HAP-1 (cell line): ENCODE results near the gene FCHO1.
A peak's percentile ranks its signal among the peaks of the same experiment; 100 is the strongest.

Experiments used
- DNase-seq, 2 experiments: peaks; one replicate each; pipeline ENCODE4 v3.0.0-alpha.2; 2016 to 2020; ENCODE audit warnings: low spot score in 2 of 2
- H3K27me3 ChIP-seq: fragments of 250-450 bp; sonication (Bioruptor Pico); 2 replicates; pipeline ENCODE4 v1.5.1; 2020; ENCODE audit warnings: low read depth, mild to moderate bottlenecking, moderate library complexity
- H3K36me3 ChIP-seq: fragments of 250-450 bp; sonication (Bioruptor Pico); replicated peaks from 2 replicates; pipeline ENCODE4 v1.5.1; 2020; ENCODE audit warnings: mild to moderate bottlenecking
- H3K4me1 ChIP-seq: fragments of 250-450 bp; sonication (Bioruptor Pico); 2 replicates; pipeline ENCODE4 v1.5.1; 2020; ENCODE audit warnings: mild to moderate bottlenecking
- H3K4me3 ChIP-seq: fragments of 250-450 bp; sonication (Bioruptor Pico); 2 replicates; pipeline ENCODE4 v1.5.1; 2020; ENCODE audit warnings: mild to moderate bottlenecking, moderate library complexity
- H3K9me3 ChIP-seq: fragments of 250-450 bp; sonication (Bioruptor Pico); 2 replicates; pipeline ENCODE4 v1.5.1; 2020; ENCODE audit warnings: mild to moderate bottlenecking, moderate library complexity
- in situ Hi-C: fragments of 300-500 bp; cut with MboI; formaldehyde crosslinking; loops from 3 replicates; pipeline ENCODE4 v1.14.3; 2020; ENCODE audit warnings: low sequenced_read_pairs, inconsistent platforms, mixed read lengths

FCHO1 gene

GRCh38 chr19:17751103-17751911, at the start of gene FCHO1:
Gene FCHO1, plus strand, starts transcription at chr19:17751477. Its CDS starts 3,688 bp downstream, at chr19:17755165.
- Histone ChIP-seq H3K4me1 (no peaks in the 10 kb centered on the region), H3K27me3 (no peaks in the 10 kb centered on the region), H3K4me3 (no peak within 1 kb of the TSS), H3K9me3 (no peaks in the 10 kb centered on the region), H3K36me3 (no peaks in the 10 kb centered on the region)
- DNase-seq = no peak
- in situ Hi-C loops = no loop called here

DNA sequence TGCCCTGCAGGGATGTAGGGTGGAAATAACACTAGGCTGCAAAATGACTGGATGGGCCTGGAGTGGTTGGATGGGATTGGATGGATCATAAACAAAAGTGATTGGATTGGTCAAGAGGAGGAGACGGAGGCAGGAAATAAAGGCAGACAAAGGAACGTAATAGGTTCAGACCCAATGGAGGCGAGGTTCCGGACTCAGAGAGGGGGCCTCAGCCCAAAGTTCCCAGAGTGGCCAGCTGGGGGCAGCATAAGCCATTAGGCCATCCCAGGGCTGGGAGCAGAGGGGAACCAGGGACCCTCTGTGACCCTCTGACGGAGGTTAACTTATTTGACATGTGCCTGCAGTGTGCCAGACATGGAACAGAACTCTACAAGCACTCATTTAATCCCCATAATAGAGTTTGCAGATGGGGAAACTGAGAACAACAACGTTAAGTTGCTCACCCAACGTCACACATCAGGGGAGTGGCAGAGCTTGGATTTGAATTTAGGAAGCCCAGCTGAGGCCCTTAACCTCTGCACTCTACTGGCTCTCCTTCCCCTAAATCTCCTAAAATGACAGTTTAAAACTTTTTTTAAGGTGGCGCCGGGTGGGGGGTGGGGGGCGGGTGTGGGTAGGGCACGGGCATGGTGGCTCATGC, 47.3 kb upstream of the FCHO1 start:
- no peaks in the 10 kb centered on the region for H3K36me3 ChIP-seq
- H3K9me3 ChIP-seq = no peaks in the 10 kb centered on the region
- DNase-seq = peak in 1 of 2 experiments; percentile 81
- peaks cover 4% of the 10 kb centered on the region for H3K27me3 ChIP-seq
- no peaks in the 10 kb centered on the region for H3K4me1 ChIP-seq
- in situ Hi-C loops = no loop called here
- H3K4me3 ChIP-seq = no peak overlapping the region

- Histone ChIP-seq H3K4me3 (no peak overlapping the region), H3K36me3 (no peaks in the 10 kb centered on the region), H3K27me3 (no peaks in the 10 kb centered on the region), H3K4me1 (no peaks in the 10 kb centered on the region), H3K9me3 (no peaks in the 10 kb centered on the region)
- in situ Hi-C loops = no loop called here
- DNase-seq = peak; percentile 32 to 77
Measured at GRCh38 chr19:17706750-17707181, 44.5 kb upstream of the FCHO1 start.

GRCh38 chr19:17711851-17712250, 39.4 kb upstream of the FCHO1 start:
- no peak overlapping the region for H3K4me3 ChIP-seq
- H3K36me3 ChIP-seq = no peaks in the 10 kb centered on the region
- no peaks in the 10 kb centered on the region for H3K9me3 ChIP-seq
- H3K4me1 ChIP-seq = no peaks in the 10 kb centered on the region
- DNase-seq = no peak
- in situ Hi-C loops = no loop called here
- no peaks in the 10 kb centered on the region for H3K27me3 ChIP-seq

- Histone ChIP-seq H3K9me3 (0 out of 2 replicates have a peak, but pooled peaks cover 2% of the 10 kb centered on the region), H3K27me3 (peaks cover 2% of the 10 kb centered on the region; the same call in 1 of the 2 replicates), H3K4me1 (peaks cover 9% of the 10 kb centered on the region), H3K36me3 (peaks cover 6% of the 10 kb centered on the region), H3K4me3 (no peak overlapping the region)
- in situ Hi-C loops = no loop called here
- DNase-seq = no peak
Measured at GRCh38 chr19:17716309-17716929, 34.9 kb upstream of the FCHO1 start.

DNA sequence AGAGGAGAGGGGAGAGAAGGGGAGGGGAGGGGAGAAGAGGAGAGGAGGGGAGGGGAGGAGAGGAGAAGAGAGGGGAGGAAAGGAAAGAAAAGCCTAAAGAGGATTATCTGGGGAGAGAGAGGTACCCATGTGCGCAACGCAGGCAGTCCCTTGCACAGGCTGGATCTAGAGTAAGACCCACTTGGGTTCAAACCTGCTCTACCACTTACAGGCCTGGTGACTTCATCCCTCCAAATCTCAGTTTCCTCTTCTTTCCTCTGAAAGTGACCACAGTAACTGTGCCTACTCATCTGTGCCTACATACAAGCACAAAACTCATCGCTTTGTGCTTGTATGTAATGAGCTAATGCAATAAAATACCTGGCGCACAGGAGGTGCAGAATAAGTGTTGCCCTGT, 32.7 kb upstream of the FCHO1 start:
- in situ Hi-C loops = no loop called here
- Histone ChIP-seq H3K4me3 (peak overlapping the region; percentile 79), H3K4me1 (peaks cover 9% of the 10 kb centered on the region), H3K9me3 (0 out of 2 replicates have a peak, but pooled peaks cover 2% of the 10 kb centered on the region), H3K27me3 (peaks cover 2% of the 10 kb centered on the region; the same call in 1 of the 2 replicates), H3K36me3 (peaks cover 9% of the 10 kb centered on the region)
- DNase-seq = no peak

- DNase-seq = peak; percentile 67 to 92
- H3K36me3 ChIP-seq = peaks cover 13% of the 10 kb centered on the region
- in situ Hi-C loops = no loop called here
- 0 out of 2 replicates have a peak, but pooled peaks cover 2% of the 10 kb centered on the region for H3K9me3 ChIP-seq
- peaks cover 9% of the 10 kb centered on the region for H3K4me1 ChIP-seq
- peak within 1 kb of the TSS; percentile 79 for H3K4me3 ChIP-seq
- peaks cover 2% of the 10 kb centered on the region; the same call in 1 of the 2 replicates for H3K27me3 ChIP-seq
Measured at GRCh38 chr19:17718947-17719711, 32.1 kb upstream of the FCHO1 start, which contains the start of gene MAP1S. Gene MAP1S, plus strand, starts transcription at chr19:17719480. Its CDS starts 23 bp downstream, at chr19:17719503.

GRCh38 chr19:17719730-17720400, 31.4 kb upstream of the FCHO1 start:
- Histone ChIP-seq H3K27me3 (peaks cover 2% of the 10 kb centered on the region; the same call in 1 of the 2 replicates), H3K36me3 (peaks cover 19% of the 10 kb centered on the region), H3K4me3 (peak overlapping the region; percentile 79), H3K9me3 (0 out of 2 replicates have a peak, but pooled peaks cover 2% of the 10 kb centered on the region), H3K4me1 (peaks cover 9% of the 10 kb centered on the region)
- no peak for DNase-seq
- in situ Hi-C loops = no loop called here

DNA sequence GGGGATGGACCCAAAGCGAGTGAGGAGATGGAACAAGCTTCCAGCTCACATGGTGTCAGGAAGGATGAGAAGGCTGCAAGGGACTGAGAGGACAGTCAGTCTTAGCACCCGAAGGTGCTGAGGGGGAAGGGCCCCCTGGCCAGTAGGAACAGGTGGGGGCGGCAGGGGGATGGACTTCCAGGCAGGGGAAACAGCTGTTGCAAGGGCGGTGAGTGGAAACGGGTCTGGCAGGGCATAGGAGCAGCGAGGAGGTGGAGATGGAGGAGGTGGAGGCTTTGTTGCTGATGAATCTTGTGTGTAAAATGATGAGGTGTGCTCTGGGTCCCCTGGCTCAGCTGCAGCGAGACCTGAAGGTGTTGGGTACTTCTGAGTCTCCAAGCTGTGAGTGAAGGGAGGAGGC, 30.8 kb upstream of the FCHO1 start:
- H3K4me1 ChIP-seq = peaks cover 9% of the 10 kb centered on the region
- H3K27me3 ChIP-seq = peaks cover 2% of the 10 kb centered on the region; the same call in 1 of the 2 replicates
- peaks cover 24% of the 10 kb centered on the region for H3K36me3 ChIP-seq
- peak overlapping the region; percentile 79 for H3K4me3 ChIP-seq
- in situ Hi-C loops = no loop called here
- 0 out of 2 replicates have a peak, but pooled peaks cover 2% of the 10 kb centered on the region for H3K9me3 ChIP-seq
- DNase-seq = no peak

GRCh38 chr19:17721111-17721628, 30.1 kb upstream of the FCHO1 start:
- H3K36me3 ChIP-seq = peaks cover 32% of the 10 kb centered on the region
- H3K4me3 ChIP-seq = peak overlapping the region; percentile 79; the same call in 1 of the 2 replicates
- peaks cover 9% of the 10 kb centered on the region for H3K4me1 ChIP-seq
- in situ Hi-C loops = no loop called here
- 0 out of 2 replicates have a peak, but pooled peaks cover 2% of the 10 kb centered on the region for H3K9me3 ChIP-seq
- peaks cover 2% of the 10 kb centered on the region; the same call in 1 of the 2 replicates for H3K27me3 ChIP-seq
- DNase-seq = no peak

DNA sequence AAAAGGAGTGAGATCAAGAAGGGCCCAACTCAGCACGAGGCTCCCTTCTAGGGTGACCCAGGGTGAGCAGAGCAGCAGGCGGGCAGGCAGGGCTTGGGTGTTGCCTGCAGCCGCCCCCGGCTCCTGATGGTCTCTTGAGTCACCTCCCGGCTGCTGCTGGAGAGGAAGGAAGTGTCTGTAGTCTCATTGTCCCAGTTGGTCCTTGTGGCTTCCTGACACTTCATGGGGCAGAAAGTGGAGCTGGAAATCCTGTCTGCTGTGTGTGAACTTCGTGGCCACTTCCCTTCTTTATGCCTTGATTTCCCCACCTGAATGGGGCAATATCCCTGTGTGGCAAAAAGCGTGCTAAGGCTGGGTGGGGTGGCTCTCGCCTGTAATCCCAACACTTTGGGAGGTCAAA, 29.5 kb upstream of the FCHO1 start:
- Histone ChIP-seq H3K27me3 (peaks cover 2% of the 10 kb centered on the region; the same call in 1 of the 2 replicates), H3K4me1 (peaks cover 9% of the 10 kb centered on the region), H3K4me3 (no peak overlapping the region), H3K9me3 (0 out of 2 replicates have a peak, but pooled peaks cover 2% of the 10 kb centered on the region), H3K36me3 (peaks cover 38% of the 10 kb centered on the region)
- in situ Hi-C loops = no loop called here
- no peak for DNase-seq

GRCh38 chr19:17722655-17723240, 28.5 kb upstream of the FCHO1 start:
- peaks cover 2% of the 10 kb centered on the region; the same call in 1 of the 2 replicates for H3K27me3 ChIP-seq
- H3K4me1 ChIP-seq = peaks cover 9% of the 10 kb centered on the region
- peaks cover 47% of the 10 kb centered on the region for H3K36me3 ChIP-seq
- H3K4me3 ChIP-seq = no peak overlapping the region
- in situ Hi-C loops = no loop called here
- 0 out of 2 replicates have a peak, but pooled peaks cover 2% of the 10 kb centered on the region for H3K9me3 ChIP-seq
- DNase-seq = no peak
